ENCODE data around the gene GSTP1. TPM values are rescaled to one million over a fixed set of nuclear protein-coding genes. Genes with fewer than 3 reads are reported as not detected.
A peak's percentile ranks its signal among the peaks of the same experiment; 100 is the strongest.

The GSTP1 gene
- total RNA-seq, 4 donors from 2014 or later: 2,883 to 4,990 (median 3,239) TPM

GRCh38 chr11:67582011-67582410 is 1.6 kb upstream of the GSTP1 start:
- Histone ChIP-seq H3K4me3 (no peak overlapping the region), H3K27me3 (peaks cover 0 to 23% (median 0%) of the 10 kb centered on the region in 4 donors), H3K4me1 (peaks cover 26 to 70% (median 30%) of the 10 kb centered on the region in 3 donors), H3K36me3 (peaks cover 0 to 24% (median 14%) of the 10 kb centered on the region in 3 donors), H3K27ac (peak overlapping the region; percentile 85 to 100 (median 98)), H3K9me3 (no peaks in the 10 kb centered on the region)
- 47 to 59% methylated on average over 4 of the region's 4 CpGs for WGBS, 2 donors
- no peak for DNase-seq
- intact Hi-C loops (cut with DNase I): no loop called here
- TF ChIP-seq POLR2A (IDR thresholded peaks at IDR 0.05): no peak

- intact Hi-C loops (cut with DNase I): no loop called here
- 17 to 18% methylated on average over 13 to 19 of the region's 33 CpGs for WGBS, 2 donors
- Histone ChIP-seq H3K9me3 (no peaks in the 10 kb centered on the region), H3K27me3 (peaks cover 0 to 7% (median 0%) of the 10 kb centered on the region in 4 donors), H3K27ac (peak overlapping the region; percentile 97 to 100 (median 99)), H3K4me3 (peak overlapping the region; percentile 69 to 93 (median 82)), H3K4me1 (peaks cover 30 to 85% (median 30%) of the 10 kb centered on the region in 3 donors), H3K36me3 (peaks cover 0 to 47% (median 15%) of the 10 kb centered on the region in 3 donors)
- TF ChIP-seq CTCF (IDR thresholded peaks at IDR 0.05) (no peak), POLR2A (IDR thresholded peaks at IDR 0.05) (peak in 2 of 4 donors; percentile 31 to 57)
- peak; percentile 45 for DNase-seq
These were observed 731 bp downstream of the GSTP1 start for GRCh38 chr11:67584205-67584880.

- intact Hi-C loops (cut with DNase I): no loop called here
- DNase-seq: no peak
- peak overlapping the region; percentile 69 to 93 (median 82) for H3K4me3 ChIP-seq
- TF ChIP-seq CTCF (IDR thresholded peaks at IDR 0.05) (peak in 1 of 6 experiments; percentile 10), POLR2A (IDR thresholded peaks at IDR 0.05) (no peak)
- WGBS, 2 donors: 60 to 78% methylated on average over 11 to 16 of the region's 21 CpGs
- H3K4me1 ChIP-seq: peaks cover 30 to 76% (median 30%) of the 10 kb centered on the region in 3 donors
- peak overlapping the region; percentile 97 to 100 (median 99) for H3K27ac ChIP-seq
- H3K9me3 ChIP-seq: no peaks in the 10 kb centered on the region
- H3K36me3 ChIP-seq: peaks cover 0 to 47% (median 15%) of the 10 kb centered on the region in 3 donors
- H3K27me3 ChIP-seq: no peaks in the 10 kb centered on the region
These were observed 1.6 kb downstream of the GSTP1 start for GRCh38 chr11:67584881-67585873.

- no peak for DNase-seq
- Histone ChIP-seq H3K36me3 (peaks cover 0 to 47% (median 15%) of the 10 kb centered on the region in 3 donors), H3K9me3 (no peaks in the 10 kb centered on the region), H3K27me3 (no peaks in the 10 kb centered on the region), H3K4me1 (peaks cover 30 to 69% (median 30%) of the 10 kb centered on the region in 3 donors), H3K4me3 (peak overlapping the region; percentile 69 to 93 (median 82)), H3K27ac (peak overlapping the region; percentile 97 to 100 (median 99))
- WGBS, 2 donors: 86 to 91% methylated on average over 4 of the region's 4 CpGs
- TF ChIP-seq POLR2A (IDR thresholded peaks at IDR 0.05) (no peak), CTCF (IDR thresholded peaks at IDR 0.05) (no peak)
- intact Hi-C loops (cut with DNase I): no loop called here
These were observed 2.3 kb downstream of the GSTP1 start for GRCh38 chr11:67585911-67586310.

- Histone ChIP-seq H3K27me3 (no peaks in the 10 kb centered on the region), H3K9me3 (no peaks in the 10 kb centered on the region), H3K4me3 (peak overlapping the region in 1 of 4 donors; percentile 74), H3K4me1 (peaks cover 30 to 61% (median 30%) of the 10 kb centered on the region in 3 donors), H3K36me3 (peaks cover 0 to 47% (median 15%) of the 10 kb centered on the region in 3 donors), H3K27ac (peak overlapping the region; percentile 97 to 100 (median 99))
- intact Hi-C loops (cut with DNase I): no loop called here
- WGBS, 2 donors: 78 to 83% methylated on average over 4 of the region's 5 CpGs
- no peak for DNase-seq
- no peak for TF ChIP-seq CTCF (IDR thresholded peaks at IDR 0.05)
- TF ChIP-seq POLR2A (IDR thresholded peaks at IDR 0.05): no peak
These were observed 3.1 kb downstream of the GSTP1 start for GRCh38 chr11:67586568-67587250.
